H1 (cell line): ENCODE data around the gene LSM14B. TPM values are rescaled to one million over a fixed set of nuclear protein-coding genes. Genes with fewer than 3 reads are reported as not detected.
A peak's percentile ranks its signal among the peaks of the same experiment; 100 is the strongest.

Source experiments
- CTCF ChIA-PET: fragments of 300-600 bp; sonication (Branson Sonifier 250); formaldehyde crosslinking; loops from one replicate; lab custom pipeline; 2021; ENCODE audit not compliant: partially characterized antibody; lab: Charles Lee
- POLR2A ChIA-PET: fragments of 300-600 bp; sonication (Branson Sonifier 250); formaldehyde crosslinking; loops from one replicate; lab custom pipeline; 2021; ENCODE audit warnings: inconsistent platforms; ENCODE audit not compliant: partially characterized antibody; lab: Charles Lee
- DNase-seq, 2 experiments: peaks; one replicate each; pipeline versions ENCODE4 v3.0.0 to v3.0.0-alpha.2; 2010 to 2022; ENCODE audit warnings: low spot score in 2 of 2, low read depth in 1 of 2, mixed read lengths in 1 of 2
- FAIRE-seq: peaks from 2 replicates; lab custom pipeline; 2011; peaks lifted over from hg19 to GRCh38; lab: Jason Lieb, UNC
- H2AFZ ChIP-seq: 2 replicates; pipeline ENCODE4 v1.8.1; 2012; ENCODE audit warnings: low read length, inconsistent platforms
- H2AK5ac ChIP-seq: 2 replicates; pipeline ENCODE4 v1.6.1; 2013; ENCODE audit warnings: low read depth, low read length
- H2BK120ac ChIP-seq: replicated peaks from 2 replicates; pipeline ENCODE3; 2013; ENCODE audit warnings: low read depth, low read length, inconsistent platforms
- H2BK12ac ChIP-seq: 2 replicates; pipeline ENCODE4 v1.6.1; 2013; ENCODE audit warnings: low read depth, low read length
- H2BK15ac ChIP-seq: 2 replicates; pipeline ENCODE4 v1.6.1; 2013; ENCODE audit warnings: low read length
- H2BK20ac ChIP-seq: 2 replicates; pipeline ENCODE4 v1.6.1; 2013; ENCODE audit warnings: low read length
- H2BK5ac ChIP-seq: 2 replicates; pipeline ENCODE4 v1.6.1; 2013; ENCODE audit warnings: low read depth, low read length
- H3K14ac ChIP-seq: 2 replicates; pipeline ENCODE4 v1.6.1; 2013; ENCODE audit warnings: inconsistent platforms; ENCODE audit not compliant: insufficient read length
- H3K18ac ChIP-seq: 2 replicates; pipeline ENCODE4 v1.6.1; 2013; ENCODE audit warnings: low read length; ENCODE audit errors: extremely low read depth
- H3K23ac ChIP-seq: 2 replicates; pipeline ENCODE4 v1.6.1; 2013; ENCODE audit warnings: inconsistent platforms; ENCODE audit not compliant: insufficient read length
- H3K23me2 ChIP-seq: 2 replicates; pipeline ENCODE4 v1.6.1; 2013; ENCODE audit warnings: low read depth, low read length
- H3K27ac ChIP-seq: 2 replicates; pipeline ENCODE4 v1.6.1; 2011; ENCODE audit warnings: low read depth, low read length, inconsistent platforms
- H3K27me3 ChIP-seq, 4 experiments: replicated peaks in 1 of 4; 1 replicate in 1 of 4; 2 replicates in 3 of 4; pipeline versions ENCODE4 v1.6.1 to v1.8.1; 2011 to 2013; ENCODE audit warnings: low read length in 3 of 4, mild to moderate bottlenecking in 3 of 4, inconsistent platforms in 2 of 4, mixed read lengths in 2 of 4, moderate library complexity in 1 of 4; ENCODE audit not compliant: control insufficient read depth in 3 of 4, insufficient read depth in 3 of 4; ENCODE audit errors: extremely low read depth in 1 of 4
- H3K36me3 ChIP-seq, 4 experiments: 2 replicates each; pipeline versions ENCODE4 v1.6.1 to v1.8.1; 2011 to 2013; ENCODE audit warnings: mild to moderate bottlenecking in 4 of 4, low read length in 3 of 4, moderate library complexity in 2 of 4, control low read depth in 1 of 4, inconsistent platforms in 1 of 4; ENCODE audit not compliant: insufficient read depth in 4 of 4, control insufficient read depth in 2 of 4
- H3K4ac ChIP-seq: replicated peaks from 2 replicates; pipeline ENCODE3; 2013; ENCODE audit warnings: low read length, low read depth, mixed read lengths, inconsistent platforms; ENCODE audit not compliant: insufficient read length
- H3K4me1 ChIP-seq, 4 experiments: replicated peaks in 1 of 4; 1 replicate in 1 of 4; 2 replicates in 3 of 4; pipeline versions ENCODE4 v1.6.1 to v1.8.1; 2011 to 2013; ENCODE audit warnings: low read length in 3 of 4, inconsistent platforms in 2 of 4, mixed read lengths in 1 of 4; ENCODE audit not compliant: insufficient read depth in 4 of 4, control insufficient read depth in 3 of 4
- H3K4me2 ChIP-seq, 2 experiments: 2 replicates each; pipeline versions ENCODE4 v1.6.1 to v1.8.1; 2011 to 2013; ENCODE audit warnings: low read depth in 2 of 2, low read length in 2 of 2, control low read depth in 1 of 2, inconsistent platforms in 1 of 2, mild to moderate bottlenecking in 1 of 2; ENCODE audit not compliant: insufficient read depth in 1 of 2
- H3K4me3 ChIP-seq, 4 experiments: fragments of 200-600, 300-600 bp in 1 of 4; sonication (generic), shearing (Covaris generic), sonication (Bioruptor Twin) in 1 of 4; 2 replicates each; pipeline versions ENCODE4 v1.5.1 to v1.8.1; 2011 to 2016; ENCODE audit warnings: low read length in 4 of 4, low read depth in 3 of 4, control low read depth in 2 of 4, inconsistent platforms in 2 of 4, mild to moderate bottlenecking in 2 of 4, mixed read lengths in 1 of 4, moderate library complexity in 1 of 4; ENCODE audit not compliant: insufficient read depth in 2 of 4; ENCODE audit errors: extremely low read depth in 1 of 4
- H3K56ac ChIP-seq: replicated peaks from 2 replicates; pipeline ENCODE3; 2013; ENCODE audit warnings: low read depth, mild to moderate bottlenecking, mixed read lengths, low read length, inconsistent platforms; ENCODE audit not compliant: insufficient read length
- H3K79me1 ChIP-seq: 2 replicates; pipeline ENCODE4 v1.6.1; 2013; ENCODE audit warnings: low read depth, low read length, control low read depth
- H3K79me2 ChIP-seq, 2 experiments: 2 replicates each; pipeline versions ENCODE4 v1.6.1 to v1.8.1; 2012 to 2013; ENCODE audit warnings: low read length in 2 of 2, mild to moderate bottlenecking in 2 of 2, inconsistent platforms in 1 of 2; ENCODE audit not compliant: insufficient read depth in 2 of 2, control insufficient read depth in 1 of 2
- H3K9ac ChIP-seq, 4 experiments: replicated peaks in 1 of 4; 1 replicate in 1 of 4; 2 replicates in 3 of 4; pipeline versions ENCODE4 v1.6.1 to v1.8.1; 2011 to 2013; ENCODE audit warnings: low read depth in 3 of 4, low read length in 3 of 4, control low read depth in 2 of 4, mild to moderate bottlenecking in 2 of 4, moderate library complexity in 2 of 4, inconsistent platforms in 1 of 4; ENCODE audit errors: extremely low read depth in 1 of 4
- H3K9me3 ChIP-seq, 2 experiments: 2 replicates each; pipeline versions ENCODE4 v1.6.1 to v1.8.1; 2012 to 2013; ENCODE audit warnings: mild to moderate bottlenecking in 2 of 2, moderate library complexity in 2 of 2, control low read depth in 1 of 2, inconsistent platforms in 1 of 2, low read depth in 1 of 2, low read length in 1 of 2, mixed read lengths in 1 of 2; ENCODE audit not compliant: insufficient read depth in 2 of 2
- H4K20me1 ChIP-seq, 2 experiments: replicated peaks in 1 of 2; 2 replicates each; pipeline versions ENCODE3 to v1.8.1; 2011 to 2013; ENCODE audit warnings: inconsistent platforms in 2 of 2, low read length in 2 of 2, mild to moderate bottlenecking in 1 of 2; ENCODE audit not compliant: insufficient read depth in 2 of 2, control insufficient read depth in 1 of 2
- H4K5ac ChIP-seq: 2 replicates; pipeline ENCODE4 v1.6.1; 2013; ENCODE audit warnings: low read length, low read depth, mixed read lengths, inconsistent platforms; ENCODE audit not compliant: insufficient read length
- H4K8ac ChIP-seq: 2 replicates; pipeline ENCODE4 v1.8.0; 2013; ENCODE audit warnings: mild to moderate bottlenecking, moderate library complexity, low read length, inconsistent platforms; ENCODE audit not compliant: insufficient read depth; ENCODE audit errors: extremely low read depth
- H4K91ac ChIP-seq: replicated peaks from 2 replicates; pipeline ENCODE3; 2013; ENCODE audit warnings: low read length, mixed read lengths, inconsistent platforms; ENCODE audit not compliant: insufficient read length
- KDM4A ChIP-seq: IDR thresholded peaks from one replicate; pipeline ENCODE4 v1.7.1; 2012; ENCODE audit warnings: low read depth, mild to moderate bottlenecking, moderate library complexity, low read length, inconsistent platforms; ENCODE audit not compliant: severe bottlenecking
- PHF8 ChIP-seq: fragments of 200-600 bp; sonication (generic); conservative IDR thresholded peaks from 2 replicates; pipeline ENCODE4 v1.7.1; 2012; ENCODE audit warnings: low read depth, mild to moderate bottlenecking, inconsistent platforms, low read length, moderate library complexity
- SIN3A ChIP-seq, 2 experiments: IDR thresholded peaks in 1 of 2; conservative IDR thresholded peaks in 1 of 2; 2 replicates each; pipeline ENCODE4 v1.6.1; 2011 to 2012; ENCODE audit warnings: low read length in 2 of 2, improper control_type of control experiment in 1 of 2, low read depth in 1 of 2, mild to moderate bottlenecking in 1 of 2
- WGBS, 2 experiments: shearing (Covaris generic) in 1 of 2; methylation state at CpG; one replicate each; pipeline versions ENCODE4 v1.1.6 to v1.1.7; 2013 to 2015; ENCODE audit warnings: low lambda C conversion rate in 2 of 2, mixed read lengths in 2 of 2, inconsistent platforms in 1 of 2, low coverage in 1 of 2, missing lambda C conversion rate in 1 of 2; ENCODE audit not compliant: insufficient replicate concordance in 2 of 2, insufficient coverage in 1 of 2, insufficient read length in 1 of 2; ENCODE audit errors: extremely low coverage in 1 of 2, missing lambda C conversion rate in 1 of 2; 5-methylcytosine and 5-hydroxymethylcytosine counted together
- polyA plus RNA-seq, 7 experiments: library from polyadenylated mRNA; depleted of rRNA in 3 of 7; stranded (reverse) in 5 of 7; unstranded in 2 of 7; fragments of >200 nt in 5 of 7; fragments of 200-250 nt in 2 of 7; gene quantifications; 1 replicate in 5 of 7; 2 replicates in 1 of 7; 4 replicates in 1 of 7; pipeline versions ENCODE4 v1.2.1 to v1.2.3, GENCODE V29; 2011 to 2013; ENCODE audit warnings: missing spikeins in 2 of 7, mixed read lengths in 2 of 7
- total RNA-seq: library from RNA; stranded (reverse); fragmentation: NEBNext Ultra II Directional; extraction: Animal tissue kit (Norgen Biotek cat#: 25700); gene quantifications from 2 replicates; pipeline ENCODE4 v1.2.1, GENCODE V29; 2021

LSM14B gene
- total and polyA plus RNA-seq, 2 of the 8 experiments (the other 6 are each of a cell fraction or from before 2014, with no cell fraction given): 58.3 to 65.6 TPM

DNA sequence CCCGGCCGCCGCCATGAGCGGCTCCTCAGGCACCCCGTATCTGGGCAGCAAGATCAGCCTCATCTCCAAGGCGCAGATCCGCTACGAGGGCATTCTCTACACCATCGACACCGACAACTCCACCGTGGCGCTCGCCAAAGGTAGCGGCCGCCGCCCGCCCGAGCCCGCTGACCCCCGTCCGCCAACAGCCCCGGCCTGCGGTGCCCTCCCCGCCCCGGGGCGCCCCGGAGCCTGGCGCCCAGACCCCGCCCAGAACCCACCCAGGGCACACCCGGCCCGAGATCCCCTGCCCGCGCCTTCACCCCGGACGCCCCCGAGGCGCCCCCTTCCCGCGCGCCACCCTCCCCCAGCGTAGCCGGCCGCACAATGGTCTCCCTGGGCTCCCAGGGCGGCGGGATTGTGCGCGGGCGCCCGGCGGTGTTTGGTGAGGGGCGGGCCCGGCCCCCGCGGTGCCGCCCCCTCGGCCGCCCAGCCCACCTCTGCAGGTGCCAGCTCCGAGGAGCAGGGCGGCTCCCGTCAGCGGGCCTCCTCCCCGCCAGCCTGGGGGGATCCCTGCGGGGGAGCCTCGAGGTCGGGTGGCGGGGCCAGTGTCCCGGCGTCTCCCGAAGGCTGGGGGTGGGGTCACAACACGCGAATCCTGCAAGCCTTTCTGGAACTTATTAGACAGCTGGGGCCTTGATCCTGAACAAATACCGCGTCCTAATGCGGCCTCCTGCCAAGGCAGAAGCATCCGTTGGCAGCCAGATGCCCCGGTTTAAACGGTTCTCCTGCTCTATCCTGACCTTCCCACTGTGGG lies 577 bp downstream of the LSM14B start:
- peaks cover 18% of the 10 kb centered on the region for H3K79me1 ChIP-seq
- peak overlapping the region; percentile 75 to 84 (median 82) for H3K9ac ChIP-seq
- H3K27ac ChIP-seq: peak overlapping the region; percentile 34; the same call in 1 of the 2 replicates
- H3K23me2 ChIP-seq: peaks cover 5% of the 10 kb centered on the region; the same call in 1 of the 2 replicates
- peaks cover 4 to 13% (median 7%) of the 10 kb centered on the region in 4 experiments for H3K4me1 ChIP-seq
- H4K91ac ChIP-seq: peak overlapping the region; percentile 91
- H3K14ac ChIP-seq: no peak overlapping the region
- no peak overlapping the region for H3K4ac ChIP-seq
- H4K20me1 ChIP-seq: peaks cover 24 to 27% of the 10 kb centered on the region in 2 experiments
- no peak overlapping the region for H3K56ac ChIP-seq
- no peak overlapping the region for H2BK120ac ChIP-seq
- peak overlapping the region; percentile 65 to 98 (median 78) for H3K4me3 ChIP-seq
- H2AK5ac ChIP-seq: no peak overlapping the region
- H2AFZ ChIP-seq: no peak overlapping the region
- H3K27me3 ChIP-seq: no peaks in the 10 kb centered on the region; a peak in 1 of 7 replicates
- peak overlapping the region; percentile 81 to 86 for H3K4me2 ChIP-seq
- H4K8ac ChIP-seq: 0 out of 2 replicates have a peak overlapping the region, but pooled peaks have one; percentile 12
- ChIA-PET POLR2A (interaction anchor here (1.1 to 12.2 kb wide), 11 partner anchors 12 to 114 kb away, joined by 3 to 125 read pairs (median 4); partner anchors contain the start of genes PSMA7, SS18L1 and TAF4), CTCF (interaction anchor here (2.2 to 5.4 kb wide), 3 partner anchors 11 to 112 kb away, joined by 8 to 57 read pairs (median 13); no protein-coding TSS in a partner anchor)
- no peak overlapping the region for H2BK12ac ChIP-seq
- no peak for DNase-seq
- no peak overlapping the region; the same call in 1 of the 2 replicates for H2BK5ac ChIP-seq
- no peak overlapping the region for H3K23ac ChIP-seq
- H2BK20ac ChIP-seq: no peak overlapping the region
- no peaks in the 10 kb centered on the region for H3K9me3 ChIP-seq
- peak overlapping the region; percentile 83; the same call in 1 of the 2 replicates for H3K18ac ChIP-seq
- no peak for FAIRE-seq
- no peak overlapping the region for H2BK15ac ChIP-seq
- H3K36me3 ChIP-seq: peaks cover 27 to 37% (median 29%) of the 10 kb centered on the region in 4 experiments
- TF ChIP-seq KDM4A: peak; percentile 34
- TF ChIP-seq SIN3A (conservative IDR thresholded peaks at IDR 0.05 in 1 of 2, IDR thresholded peaks at IDR 0.05 in 1 of 2; ENCODE audit: low read depth in 1 of 2, low read length in 2 of 2): 0 out of 4 replicates have a peak, but pooled peaks of 1 of the 2 experiments have one; percentile 20
- no peak for TF ChIP-seq PHF8
- TF ChIP-seq, all 59 proteins: peak for 2
- WGBS, 2 experiments: 4% methylated on average over 32 of the region's 77 CpGs; no CpG with 5 or more reads in 1 of the 2 experiments
- H4K5ac ChIP-seq: peak overlapping the region; percentile 54
- peaks cover 13 to 36% of the 10 kb centered on the region in 2 experiments for H3K79me2 ChIP-seq
